Right lobe of liver (tissue), 4 donors: ENCODE data around the gene MTA2.
"Not testable (repeated sequence)": the region's sequence is repeated elsewhere in the genome, so short reads cannot be mapped to it uniquely, and the experiment has no call there.

Experiments used
- POLR2A ChIP-seq: fragments of 450-650 bp; IDR thresholded peaks from one replicate; pipeline ENCODE4 v1.6.1; 2017; ENCODE audit warnings: antibody characterized with exemption, mild to moderate bottlenecking
- TF ChIP-seq, protein P1 (sequence below), 4 donors: fragments of 200-600 bp in 3 of 4; fragments of 450-650 bp in 1 of 4; IDR thresholded peaks; one replicate each; pipeline versions ENCODE4 v1.5.1 to v1.8.0; 2016 to 2022; ENCODE audit warnings: antibody characterized with exemption in 4 of 4, mild to moderate bottlenecking in 2 of 4
- donor health status: DM: no; HTN: no; CAD: no.
- donor health status: DM: no; HTN: no; CAD: no.
- donor health status: DM: no; HTN: yes; CAD: no.

DNA sequence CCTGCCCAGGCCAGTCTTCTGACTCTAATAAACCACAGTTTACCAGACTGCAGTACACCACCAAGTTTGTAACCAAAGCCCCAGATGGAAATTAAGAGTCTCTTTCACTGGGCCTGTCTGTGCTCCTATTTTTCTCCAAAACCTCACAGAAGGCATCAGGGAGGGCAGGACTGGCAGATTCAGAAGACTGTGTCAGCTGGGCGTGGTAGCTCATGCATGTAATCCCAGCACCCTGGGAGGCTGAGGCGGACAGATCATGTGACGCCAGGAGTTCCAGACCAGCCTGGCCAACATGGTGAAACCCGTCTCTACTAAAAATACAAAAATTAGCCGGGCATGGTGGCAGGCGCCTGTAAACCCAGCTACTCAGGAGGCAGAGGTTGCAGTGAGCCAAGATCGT, 16.3 kb downstream of the MTA2 start:
- TF ChIP-seq, protein P1, sequence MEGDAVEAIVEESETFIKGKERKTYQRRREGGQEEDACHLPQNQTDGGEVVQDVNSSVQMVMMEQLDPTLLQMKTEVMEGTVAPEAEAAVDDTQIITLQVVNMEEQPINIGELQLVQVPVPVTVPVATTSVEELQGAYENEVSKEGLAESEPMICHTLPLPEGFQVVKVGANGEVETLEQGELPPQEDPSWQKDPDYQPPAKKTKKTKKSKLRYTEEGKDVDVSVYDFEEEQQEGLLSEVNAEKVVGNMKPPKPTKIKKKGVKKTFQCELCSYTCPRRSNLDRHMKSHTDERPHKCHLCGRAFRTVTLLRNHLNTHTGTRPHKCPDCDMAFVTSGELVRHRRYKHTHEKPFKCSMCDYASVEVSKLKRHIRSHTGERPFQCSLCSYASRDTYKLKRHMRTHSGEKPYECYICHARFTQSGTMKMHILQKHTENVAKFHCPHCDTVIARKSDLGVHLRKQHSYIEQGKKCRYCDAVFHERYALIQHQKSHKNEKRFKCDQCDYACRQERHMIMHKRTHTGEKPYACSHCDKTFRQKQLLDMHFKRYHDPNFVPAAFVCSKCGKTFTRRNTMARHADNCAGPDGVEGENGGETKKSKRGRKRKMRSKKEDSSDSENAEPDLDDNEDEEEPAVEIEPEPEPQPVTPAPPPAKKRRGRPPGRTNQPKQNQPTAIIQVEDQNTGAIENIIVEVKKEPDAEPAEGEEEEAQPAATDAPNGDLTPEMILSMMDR (IDR thresholded peaks at IDR 0.05), result not testable (repeated sequence)
- not testable (repeated sequence) for TF ChIP-seq POLR2A
